Endothelial cell (in vitro differentiated cells): ENCODE data around the gene VPS16. TPM values are rescaled to one million over a fixed set of nuclear protein-coding genes. Genes with fewer than 3 reads are reported as not detected.

Experiments
- DNase-seq: peaks from one replicate; pipeline ENCODE4 v3.0.0; 2021; ENCODE audit warnings: low spot score
- H3K27ac Mint-ChIP-seq: one replicate; pipeline ENCODE4 v1.8.0; 2021; ENCODE audit warnings: mixed read lengths, inconsistent platforms; ENCODE audit not compliant: unreplicated experiment
- H3K27me3 Mint-ChIP-seq: one replicate; pipeline ENCODE4 v1.8.0; 2021; ENCODE audit warnings: mild to moderate bottlenecking, moderate library complexity, mixed read lengths, inconsistent platforms; ENCODE audit not compliant: unreplicated experiment
- H3K36me3 Mint-ChIP-seq: one replicate; pipeline ENCODE4 v1.8.0; 2021; ENCODE audit warnings: mild to moderate bottlenecking, low read depth, mixed read lengths, inconsistent platforms; ENCODE audit not compliant: unreplicated experiment
- H3K4me1 Mint-ChIP-seq: one replicate; pipeline ENCODE4 v1.8.0; 2021; ENCODE audit warnings: mild to moderate bottlenecking, mixed read lengths, inconsistent platforms; ENCODE audit not compliant: unreplicated experiment
- H3K4me3 Mint-ChIP-seq: one replicate; pipeline ENCODE4 v1.8.0; 2021; ENCODE audit warnings: mild to moderate bottlenecking, mixed read lengths, inconsistent platforms; ENCODE audit not compliant: unreplicated experiment
- H3K9me3 Mint-ChIP-seq: one replicate; pipeline ENCODE4 v1.8.0; 2021; ENCODE audit warnings: mixed read lengths, inconsistent platforms; ENCODE audit not compliant: unreplicated experiment
- total RNA-seq: library from RNA; stranded (reverse); fragmentation: NEBNext Ultra II Directional; extraction: Animal tissue kit (Norgen Biotek cat#: 25700); gene quantifications from one replicate; pipeline ENCODE4 v1.2.1, GENCODE V29; 2021; ENCODE audit not compliant: unreplicated experiment
- TF ChIP-seq, protein P1 (sequence below): fragments of 200-600 bp; sonication (generic); IDR thresholded peaks from one replicate; pipeline ENCODE4 v1.5.0; 2021; ENCODE audit warnings: antibody characterized with exemption; ENCODE audit not compliant: unreplicated experiment

VPS16 gene
- total RNA-seq, 1 donor from 2014 or later: 43.3 TPM

DNA sequence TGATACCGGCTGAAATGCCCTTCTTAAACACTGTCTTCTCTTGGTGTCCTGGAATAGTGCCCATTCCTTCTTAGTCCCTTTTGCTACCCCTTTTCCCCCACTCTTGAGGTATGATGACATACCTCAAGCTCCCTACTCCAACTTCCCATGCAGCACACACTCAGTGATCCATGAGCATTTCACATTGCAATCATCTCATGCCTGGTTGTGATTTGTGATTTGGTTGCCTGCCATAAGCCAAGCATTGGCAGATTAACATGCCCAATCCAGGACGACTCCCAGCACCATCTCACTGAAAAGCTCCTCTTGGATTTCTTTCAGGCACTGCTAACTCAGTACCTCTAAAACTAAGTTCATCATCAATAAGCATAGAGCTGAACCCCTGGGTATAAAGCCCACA lies 18.0 kb downstream of the VPS16 start:
- Mint-ChIP-seq H3K27ac (no peak overlapping the region), H3K36me3 (peaks cover 6% of the 10 kb centered on the region), H3K4me1 (no peaks in the 10 kb centered on the region), H3K4me3 (no peak overlapping the region), H3K9me3 (no peaks in the 10 kb centered on the region), H3K27me3 (peaks cover 4% of the 10 kb centered on the region)
- TF ChIP-seq, protein P1, sequence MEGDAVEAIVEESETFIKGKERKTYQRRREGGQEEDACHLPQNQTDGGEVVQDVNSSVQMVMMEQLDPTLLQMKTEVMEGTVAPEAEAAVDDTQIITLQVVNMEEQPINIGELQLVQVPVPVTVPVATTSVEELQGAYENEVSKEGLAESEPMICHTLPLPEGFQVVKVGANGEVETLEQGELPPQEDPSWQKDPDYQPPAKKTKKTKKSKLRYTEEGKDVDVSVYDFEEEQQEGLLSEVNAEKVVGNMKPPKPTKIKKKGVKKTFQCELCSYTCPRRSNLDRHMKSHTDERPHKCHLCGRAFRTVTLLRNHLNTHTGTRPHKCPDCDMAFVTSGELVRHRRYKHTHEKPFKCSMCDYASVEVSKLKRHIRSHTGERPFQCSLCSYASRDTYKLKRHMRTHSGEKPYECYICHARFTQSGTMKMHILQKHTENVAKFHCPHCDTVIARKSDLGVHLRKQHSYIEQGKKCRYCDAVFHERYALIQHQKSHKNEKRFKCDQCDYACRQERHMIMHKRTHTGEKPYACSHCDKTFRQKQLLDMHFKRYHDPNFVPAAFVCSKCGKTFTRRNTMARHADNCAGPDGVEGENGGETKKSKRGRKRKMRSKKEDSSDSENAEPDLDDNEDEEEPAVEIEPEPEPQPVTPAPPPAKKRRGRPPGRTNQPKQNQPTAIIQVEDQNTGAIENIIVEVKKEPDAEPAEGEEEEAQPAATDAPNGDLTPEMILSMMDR: no peak
- no peak for DNase-seq

DNA sequence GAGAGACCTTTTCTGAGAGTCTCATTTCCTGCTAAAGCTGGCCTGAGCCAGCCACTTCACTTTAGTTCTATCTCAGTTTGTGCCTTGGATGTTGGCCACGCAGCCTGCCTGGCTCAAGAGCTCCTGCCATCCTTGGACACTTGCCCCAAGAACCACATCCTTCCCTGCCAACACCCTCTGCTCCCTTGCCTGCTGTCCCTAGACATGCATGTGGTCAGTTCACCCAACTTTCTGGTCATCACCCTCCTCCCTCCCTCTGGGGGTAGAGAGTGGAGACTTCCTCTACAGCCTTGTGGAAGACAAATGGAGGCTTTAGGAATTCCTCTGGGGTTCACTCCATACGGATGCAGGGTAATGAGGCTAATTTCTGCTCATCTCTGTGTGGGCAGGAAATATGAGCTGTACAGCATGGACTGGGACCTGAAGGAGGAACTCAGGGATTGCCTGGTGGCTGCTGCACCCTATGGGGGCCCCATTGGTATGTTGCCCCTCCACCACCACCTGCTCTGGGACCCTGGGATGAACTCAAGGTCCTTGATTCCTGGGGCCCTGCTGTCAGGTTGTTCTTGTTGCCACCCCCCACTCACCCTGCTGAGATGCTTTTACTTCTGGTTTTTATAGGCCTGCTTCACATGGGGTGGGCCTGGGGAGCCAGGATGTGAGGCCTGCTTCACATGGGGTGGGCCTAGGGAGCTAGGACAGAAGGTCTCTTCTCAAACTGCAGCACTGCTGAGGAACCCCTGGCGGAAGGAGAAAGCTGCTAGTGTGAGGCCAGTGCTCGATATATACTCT lies 19.0 kb downstream of the VPS16 start:
- Mint-ChIP-seq H3K4me1 (no peaks in the 10 kb centered on the region), H3K27ac (no peak overlapping the region), H3K36me3 (peaks cover 6% of the 10 kb centered on the region), H3K4me3 (no peak overlapping the region), H3K27me3 (peaks cover 4% of the 10 kb centered on the region), H3K9me3 (no peaks in the 10 kb centered on the region)
- no peak for DNase-seq
- TF ChIP-seq, protein P1: no peak

DNA sequence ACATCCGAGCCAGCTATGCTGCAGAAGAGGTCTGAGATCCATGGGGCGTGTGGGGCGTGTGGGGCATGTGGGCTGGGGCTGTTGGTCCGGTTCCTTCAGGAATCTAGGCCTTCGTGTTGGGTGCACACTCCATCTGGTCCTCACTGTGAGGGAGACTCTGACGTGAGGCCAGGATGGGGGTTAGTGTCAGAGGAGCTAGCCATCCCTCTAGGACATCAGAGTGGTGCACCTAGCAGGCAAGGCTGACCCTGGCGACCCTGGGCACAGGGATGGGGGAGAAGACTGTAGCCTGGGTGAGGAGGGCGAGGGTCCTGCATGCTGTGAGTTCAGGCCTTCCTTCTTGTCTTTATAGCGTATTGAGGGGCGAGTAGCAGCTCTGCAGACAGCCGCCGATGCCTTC lies 24.1 kb downstream of the VPS16 start:
- TF ChIP-seq, protein P1: no peak
- Mint-ChIP-seq H3K27ac (no peak overlapping the region), H3K27me3 (peaks cover 7% of the 10 kb centered on the region)

DNA sequence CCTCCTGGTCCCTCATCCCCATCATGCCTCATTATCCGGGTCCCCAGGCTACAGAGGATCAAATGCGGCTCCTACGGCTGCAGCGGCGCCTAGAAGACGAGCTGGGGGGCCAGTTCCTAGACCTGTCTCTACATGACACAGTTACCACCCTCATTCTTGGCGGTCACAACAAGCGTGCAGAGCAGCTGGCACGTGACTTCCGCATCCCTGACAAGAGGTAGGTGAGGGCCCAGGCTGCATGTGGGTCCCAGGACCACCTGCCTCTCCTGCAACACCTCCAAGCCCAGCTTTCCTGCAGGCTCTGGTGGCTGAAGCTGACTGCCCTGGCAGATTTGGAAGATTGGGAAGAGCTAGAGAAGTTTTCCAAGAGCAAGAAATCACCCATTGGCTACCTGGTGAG lies 24.6 kb downstream of the VPS16 start:
- no peak overlapping the region for H3K4me3 Mint-ChIP-seq
- no peak overlapping the region for H3K27ac Mint-ChIP-seq
- H3K4me1 Mint-ChIP-seq: peaks cover 3% of the 10 kb centered on the region
- H3K36me3 Mint-ChIP-seq: peaks cover 6% of the 10 kb centered on the region
- H3K27me3 Mint-ChIP-seq: peaks cover 7% of the 10 kb centered on the region
- TF ChIP-seq, protein P1: no peak
- DNase-seq: no peak
- no peaks in the 10 kb centered on the region for H3K9me3 Mint-ChIP-seq

More for the DNA sequence above, 24.1 kb downstream of the VPS16 start:
- Mint-ChIP-seq H3K4me1 (peaks cover 3% of the 10 kb centered on the region), H3K36me3 (peaks cover 6% of the 10 kb centered on the region), H3K9me3 (no peaks in the 10 kb centered on the region), H3K4me3 (no peak overlapping the region)
- no peak for DNase-seq

DNA sequence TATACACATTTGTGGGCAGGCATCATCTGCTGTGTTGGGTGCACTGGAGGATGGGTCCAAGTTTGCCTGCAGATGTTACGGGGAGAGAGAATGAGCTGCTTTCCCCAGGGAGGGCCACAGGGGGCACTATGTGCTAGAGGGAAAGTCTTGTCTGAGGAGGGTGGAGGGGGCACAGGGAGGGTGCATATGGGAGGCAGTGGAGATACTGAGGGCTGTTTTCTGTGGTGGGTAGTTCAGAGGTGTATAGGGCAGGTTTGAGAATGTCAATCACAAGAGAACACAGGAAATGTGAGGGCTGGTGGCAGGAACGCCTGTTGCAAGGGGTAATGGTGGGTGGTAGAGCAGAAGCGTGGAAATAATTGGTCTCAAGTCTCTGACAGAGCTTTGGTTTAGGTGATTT lies 25.1 kb downstream of the VPS16 start:
- Mint-ChIP-seq H3K36me3 (peaks cover 6% of the 10 kb centered on the region), H3K27me3 (peaks cover 7% of the 10 kb centered on the region)
- DNase-seq: no peak

More for the DNA sequence above, 25.1 kb downstream of the VPS16 start:
- Mint-ChIP-seq H3K27ac (peak overlapping the region; percentile 12), H3K4me1 (peaks cover 7% of the 10 kb centered on the region), H3K4me3 (peak overlapping the region; percentile 9), H3K9me3 (no peaks in the 10 kb centered on the region)
- TF ChIP-seq, protein P1: no peak
